Transverse colon (tissue), 4 donors: ENCODE data around the gene IDUA.
"Not testable (repeated sequence)": the region's sequence is repeated elsewhere in the genome, so short reads cannot be mapped to it uniquely, and the experiment has no call there.

ENCODE experiments used
- EP300 ChIP-seq: sonication (generic); formaldehyde crosslinking; IDR thresholded peaks from one replicate; pipeline ENCODE4 v1.6.1; 2017; ENCODE audit warnings: antibody characterized with exemption, low read depth
- POLR2A ChIP-seq: fragments of 450-650 bp; IDR thresholded peaks from one replicate; pipeline ENCODE4 v1.6.1; 2016; ENCODE audit warnings: antibody characterized with exemption, mild to moderate bottlenecking, moderate library complexity
- POLR2AphosphoS5 ChIP-seq, 3 donors: sonication (generic); formaldehyde crosslinking; IDR thresholded peaks; one replicate each; pipeline ENCODE4 v1.6.1; 2016; ENCODE audit warnings: antibody characterized with exemption in 3 of 3
- TF ChIP-seq, protein P1 (sequence below), 5 experiments: fragments of 200-600 bp in 3 of 5; fragments of 450-650 bp in 2 of 5; sonication (generic) in 3 of 5; IDR thresholded peaks; 1 replicate in 2 of 5; 2 replicates in 3 of 5; pipeline ENCODE4 v1.5.1; 2016 to 2017; ENCODE audit warnings: antibody characterized with exemption in 5 of 5, inconsistent platforms in 3 of 5, mild to moderate bottlenecking in 2 of 5, moderate library complexity in 1 of 5

DNA sequence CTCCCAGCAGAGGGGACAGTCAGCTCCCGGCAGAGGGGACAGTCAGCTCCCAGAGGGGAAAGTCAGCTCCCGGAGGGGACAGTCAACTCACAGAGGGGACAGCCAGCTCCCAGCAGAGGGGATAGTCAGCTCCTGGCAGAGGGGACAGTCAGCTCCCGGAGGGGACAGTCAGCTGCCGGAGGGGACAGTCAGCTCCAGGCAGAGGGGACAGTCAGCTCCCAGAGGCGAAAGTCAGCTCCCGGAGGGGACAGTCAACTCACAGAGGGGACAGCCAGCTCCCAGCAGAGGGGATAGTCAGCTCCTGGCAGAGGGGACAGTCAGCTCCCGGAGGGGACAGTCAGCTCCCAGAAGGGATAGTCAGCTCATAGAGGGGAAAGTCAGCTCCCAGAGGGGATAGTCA, 67.0 kb downstream of the IDUA start:
- TF ChIP-seq POLR2A; POLR2AphosphoS5 (IDR thresholded peaks at IDR 0.05); EP300: not testable (repeated sequence)
- TF ChIP-seq, protein P1, sequence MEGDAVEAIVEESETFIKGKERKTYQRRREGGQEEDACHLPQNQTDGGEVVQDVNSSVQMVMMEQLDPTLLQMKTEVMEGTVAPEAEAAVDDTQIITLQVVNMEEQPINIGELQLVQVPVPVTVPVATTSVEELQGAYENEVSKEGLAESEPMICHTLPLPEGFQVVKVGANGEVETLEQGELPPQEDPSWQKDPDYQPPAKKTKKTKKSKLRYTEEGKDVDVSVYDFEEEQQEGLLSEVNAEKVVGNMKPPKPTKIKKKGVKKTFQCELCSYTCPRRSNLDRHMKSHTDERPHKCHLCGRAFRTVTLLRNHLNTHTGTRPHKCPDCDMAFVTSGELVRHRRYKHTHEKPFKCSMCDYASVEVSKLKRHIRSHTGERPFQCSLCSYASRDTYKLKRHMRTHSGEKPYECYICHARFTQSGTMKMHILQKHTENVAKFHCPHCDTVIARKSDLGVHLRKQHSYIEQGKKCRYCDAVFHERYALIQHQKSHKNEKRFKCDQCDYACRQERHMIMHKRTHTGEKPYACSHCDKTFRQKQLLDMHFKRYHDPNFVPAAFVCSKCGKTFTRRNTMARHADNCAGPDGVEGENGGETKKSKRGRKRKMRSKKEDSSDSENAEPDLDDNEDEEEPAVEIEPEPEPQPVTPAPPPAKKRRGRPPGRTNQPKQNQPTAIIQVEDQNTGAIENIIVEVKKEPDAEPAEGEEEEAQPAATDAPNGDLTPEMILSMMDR (IDR thresholded peaks at IDR 0.05), result not testable (repeated sequence)
